Measurements from ENCODE around the gene ZNF496.

DNA sequence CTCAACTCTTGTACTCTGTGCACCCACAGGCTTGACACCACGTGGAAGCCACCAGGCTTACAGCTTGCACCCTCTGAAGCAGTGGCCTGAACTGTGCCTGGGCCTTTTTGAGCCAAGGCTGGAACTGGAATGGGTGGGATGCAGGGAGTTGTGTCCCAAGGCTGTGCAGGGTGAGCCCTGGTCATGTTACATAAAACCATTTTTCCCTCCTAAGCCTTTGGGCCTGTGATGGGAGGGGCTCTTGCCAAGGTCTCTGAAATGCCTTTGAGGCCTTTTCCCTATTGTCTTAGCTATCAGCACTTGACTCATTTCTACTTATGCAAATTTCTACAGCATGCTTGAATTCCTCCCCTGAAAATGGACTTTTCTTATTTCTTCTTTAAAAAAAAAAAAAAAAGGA, 61.7 kb downstream of the ZNF496 start:
- TF ChIP-seq, protein P1, sequence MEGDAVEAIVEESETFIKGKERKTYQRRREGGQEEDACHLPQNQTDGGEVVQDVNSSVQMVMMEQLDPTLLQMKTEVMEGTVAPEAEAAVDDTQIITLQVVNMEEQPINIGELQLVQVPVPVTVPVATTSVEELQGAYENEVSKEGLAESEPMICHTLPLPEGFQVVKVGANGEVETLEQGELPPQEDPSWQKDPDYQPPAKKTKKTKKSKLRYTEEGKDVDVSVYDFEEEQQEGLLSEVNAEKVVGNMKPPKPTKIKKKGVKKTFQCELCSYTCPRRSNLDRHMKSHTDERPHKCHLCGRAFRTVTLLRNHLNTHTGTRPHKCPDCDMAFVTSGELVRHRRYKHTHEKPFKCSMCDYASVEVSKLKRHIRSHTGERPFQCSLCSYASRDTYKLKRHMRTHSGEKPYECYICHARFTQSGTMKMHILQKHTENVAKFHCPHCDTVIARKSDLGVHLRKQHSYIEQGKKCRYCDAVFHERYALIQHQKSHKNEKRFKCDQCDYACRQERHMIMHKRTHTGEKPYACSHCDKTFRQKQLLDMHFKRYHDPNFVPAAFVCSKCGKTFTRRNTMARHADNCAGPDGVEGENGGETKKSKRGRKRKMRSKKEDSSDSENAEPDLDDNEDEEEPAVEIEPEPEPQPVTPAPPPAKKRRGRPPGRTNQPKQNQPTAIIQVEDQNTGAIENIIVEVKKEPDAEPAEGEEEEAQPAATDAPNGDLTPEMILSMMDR (conservative IDR thresholded peaks at IDR 0.05; ENCODE audit: low read length), result no peak
- no peak for TF ChIP-seq EZH2phosphoT487 (IDR thresholded peaks at IDR 0.05; ENCODE audit: borderline replicate concordance, low read depth, low read length)
